HG03196 (cell line): Measurements from ENCODE around the gene PTEN.
"Not testable (repeated sequence)": the region's sequence is repeated elsewhere in the genome, so short reads cannot be mapped to it uniquely, and the experiment has no call there.

Source experiments
- ATAC-seq: cut with Tn5 transposase; IDR thresholded peaks from one replicate; pipeline ENCODE4 v1.9.1; 2021; ENCODE audit not compliant: unreplicated experiment

The PTEN gene

GRCh38 chr10:87863053-87863943, at the start of gene PTEN, which contains the start of gene KLLN:
TSS of gene PTEN (plus strand) at chr10:87863625. CDS start at chr10:87864470, 845 bp downstream.
TSS of gene KLLN (minus strand) at chr10:87863533. CDS start at chr10:87862487, 1,046 bp downstream.
- peak; percentile 35 for ATAC-seq

DNA sequence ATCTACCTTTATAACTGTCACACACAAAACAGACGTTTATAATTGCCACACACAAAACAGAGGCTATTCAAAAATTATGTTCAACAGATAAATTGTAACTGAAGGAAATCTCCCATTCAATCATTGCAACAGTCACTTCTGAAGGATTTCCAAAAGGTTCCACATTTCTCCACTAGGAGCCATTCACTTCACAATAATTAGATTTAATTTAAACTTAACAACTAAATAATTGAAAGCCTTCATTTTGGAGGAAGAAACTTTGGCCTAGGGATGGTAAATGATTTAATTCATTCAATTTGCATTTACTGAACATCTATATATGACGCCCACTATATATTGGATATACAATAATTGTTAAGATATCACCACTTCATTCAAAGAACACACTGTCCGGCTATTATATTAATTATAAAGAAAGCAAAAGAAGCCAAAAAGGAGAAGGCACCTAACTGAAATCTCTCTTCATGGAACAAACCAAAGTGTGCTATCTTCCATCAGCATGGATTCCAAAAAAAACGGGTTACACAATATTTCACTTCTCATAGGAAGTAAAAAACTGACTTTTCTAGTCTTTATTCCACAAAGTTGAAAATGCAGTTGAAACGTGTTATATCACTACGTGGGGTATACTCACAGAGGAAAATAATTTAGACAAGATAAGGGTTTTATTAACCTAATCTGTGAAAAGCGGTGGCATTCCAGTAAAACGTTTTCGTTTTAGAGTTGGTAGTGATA, 47.1 kb upstream of the PTEN start:
- ATAC-seq, result no peak

GRCh38 chr10:87816898-87817608, 46.4 kb upstream of the PTEN start:
- ATAC-seq, result no peak

DNA sequence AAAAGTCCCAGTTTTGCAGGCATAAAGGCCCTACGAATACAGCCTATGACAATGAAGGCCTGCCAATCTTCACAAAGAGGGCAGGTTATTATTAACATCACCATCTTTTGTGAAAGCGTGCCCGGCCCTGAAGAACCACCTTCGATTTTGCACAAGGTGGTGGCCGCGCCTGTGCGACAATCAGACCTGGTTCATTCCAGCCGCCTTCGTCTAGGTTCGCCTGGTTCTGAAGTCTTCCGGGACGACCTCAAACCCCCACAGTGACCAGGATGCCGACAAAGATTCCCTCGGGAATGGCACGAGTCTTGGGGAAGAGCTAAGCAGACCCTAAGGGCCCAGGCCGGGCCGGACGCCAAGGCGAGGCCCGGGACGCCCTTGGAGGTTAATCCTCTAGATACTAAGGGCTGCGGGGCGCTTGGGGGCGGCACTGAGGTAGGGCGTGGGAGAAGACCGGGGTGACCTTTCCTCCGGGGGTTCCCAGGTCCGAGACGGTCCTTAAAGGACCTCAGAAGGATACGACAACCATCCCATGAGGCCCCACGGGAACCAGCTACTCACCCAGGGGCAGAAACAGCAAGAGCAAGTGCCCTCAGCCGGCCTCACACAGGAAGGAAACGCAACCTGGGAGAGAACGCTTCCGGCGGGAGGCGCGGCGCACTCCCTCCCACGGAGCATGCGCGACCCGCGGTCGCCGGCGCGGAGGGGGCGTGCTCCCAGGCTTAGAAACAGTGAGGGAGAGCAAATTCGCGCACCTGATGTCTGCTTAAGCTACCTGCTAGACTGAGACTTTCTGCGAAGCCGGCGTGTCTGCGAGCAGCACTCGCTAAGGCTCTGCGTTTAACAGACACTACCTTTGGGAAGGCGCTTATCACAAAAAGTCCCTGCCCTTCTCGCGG, 45.6 kb upstream of the PTEN start, which contains the start of gene ATAD1:
Gene ATAD1, minus strand, starts transcription at position 618 of the 896 bp plus-strand sequence. CDS start 3,627 bp downstream, outside the sequence.
- ATAC-seq, result peak; percentile 73

GRCh38 chr10:87818505-87819288, 44.7 kb upstream of the PTEN start:
- ATAC-seq, result peak; percentile 50

- no peak for ATAC-seq
These were observed 44.2 kb upstream of the PTEN start for GRCh38 chr10:87819289-87819585.

- no peak for ATAC-seq
These were observed 36.8 kb upstream of the PTEN start for GRCh38 chr10:87826653-87827052.

GRCh38 chr10:87827681-87828080, 35.7 kb upstream of the PTEN start:
- ATAC-seq, result no peak

- not testable (repeated sequence) for ATAC-seq
These were observed 34.4 kb upstream of the PTEN start for GRCh38 chr10:87829051-87829450.

- no peak for ATAC-seq
These were observed 33.3 kb upstream of the PTEN start for GRCh38 chr10:87829986-87830729.

DNA sequence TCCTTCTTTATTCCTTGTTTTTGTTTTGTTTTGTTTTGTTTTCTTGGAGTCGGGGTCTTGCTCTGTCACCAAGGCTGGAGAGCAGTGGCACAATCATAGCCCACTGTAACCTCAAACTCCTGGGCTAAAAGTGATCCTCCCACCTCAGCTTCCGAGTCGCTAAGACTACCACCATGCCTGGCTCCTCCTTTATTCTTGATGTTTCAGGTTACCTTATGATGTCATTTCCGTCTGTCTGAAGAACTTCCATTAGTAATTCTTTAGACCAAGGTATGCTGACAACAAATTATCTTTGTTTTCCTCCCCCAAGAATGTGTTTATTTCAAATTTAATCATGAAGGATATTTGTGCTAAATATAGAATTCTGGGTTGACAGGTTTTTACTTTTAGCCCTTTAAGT, 27.3 kb upstream of the PTEN start:
- ATAC-seq, result no peak

GRCh38 chr10:87837445-87837844, 26.0 kb upstream of the PTEN start:
- no peak for ATAC-seq

- no peak for ATAC-seq
These were observed 24.8 kb upstream of the PTEN start for GRCh38 chr10:87838650-87839049.

DNA sequence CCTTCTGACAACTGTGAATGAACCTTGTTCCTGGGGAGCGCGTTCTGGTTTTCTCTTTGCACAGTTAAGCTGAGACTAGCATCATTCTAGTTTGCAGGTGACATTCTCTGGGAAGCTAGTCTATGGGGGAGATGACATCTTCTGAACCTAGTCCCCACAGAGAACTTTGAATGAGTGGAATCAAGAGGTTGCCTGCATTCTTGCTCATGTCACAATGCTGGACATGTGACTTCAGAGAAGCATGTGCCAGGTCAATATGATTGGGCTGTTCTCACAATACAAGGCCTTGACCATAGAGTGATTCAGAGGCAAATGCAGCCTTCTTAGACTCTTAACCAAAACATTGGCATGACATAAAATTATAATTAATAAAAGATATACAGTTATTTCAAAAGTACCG, 22.2 kb upstream of the PTEN start:
- ATAC-seq, result no peak

DNA sequence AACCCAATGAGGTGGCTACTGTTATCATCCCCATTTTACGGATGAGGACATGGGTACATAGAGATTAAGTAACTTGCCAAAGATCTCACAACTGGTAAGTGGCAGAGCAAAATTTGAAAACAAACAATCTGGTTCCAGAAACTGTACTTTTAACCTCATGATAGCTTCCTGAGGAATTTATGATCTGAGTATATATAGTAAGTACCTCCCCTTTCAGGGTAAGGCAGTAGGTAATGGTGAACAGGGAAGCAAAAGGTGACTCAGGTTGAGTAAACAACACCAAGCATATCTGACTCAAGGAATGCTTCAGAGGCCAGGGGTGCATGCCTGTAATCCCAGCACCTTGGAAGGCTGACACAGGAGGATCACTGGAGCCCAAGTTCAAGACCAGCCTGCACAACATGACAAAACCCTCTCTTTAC, 21.2 kb upstream of the PTEN start:
- ATAC-seq, result no peak

- no peak for ATAC-seq
These were observed 20.5 kb upstream of the PTEN start for GRCh38 chr10:87842776-87843497.

- no peak for ATAC-seq
These were observed 19.7 kb upstream of the PTEN start for GRCh38 chr10:87843714-87844113.
